ENCODE measurements around the gene PELI2. TPM values are rescaled to one million over a fixed set of nuclear protein-coding genes. Genes with fewer than 3 reads are reported as not detected.
A peak's percentile ranks its signal among the peaks of the same experiment; 100 is the strongest.

Gene PELI2
- total RNA-seq, 3 donors from 2014 or later (not counting 1 experiment from before 2014, with no cell fraction given): 16.4 to 25.0 (median 24.9) TPM

GRCh38 chr14:56145965-56146364 is 27.8 kb downstream of the PELI2 start:
- Mint-ChIP-seq H3K4me1 (peaks cover 52 to 78% of the 10 kb centered on the region in 2 donors), H3K36me3 (no peaks in the 10 kb centered on the region), H3K4me3 (no peak overlapping the region), H3K27me3 (ENCODE audit: low read depth in 2 of 2) (no peaks in the 10 kb centered on the region), H3K9me3 (no peaks in the 10 kb centered on the region), H3K27ac (no peak overlapping the region)
- H3K36me3 ChIP-seq (ENCODE audit: control insufficient read depth, insufficient read depth, low read length): no peaks in the 10 kb centered on the region
- intact Hi-C loops (cut with micrococcal nuclease): no loop called here
- no peak overlapping the region for H3K4me3 ChIP-seq (ENCODE audit: low read length)
- DNase-seq (no peak), ATAC-seq (no peak)
- H3K27ac ChIP-seq (ENCODE audit: low read length): no peak overlapping the region
- H3K4me1 ChIP-seq (ENCODE audit: control insufficient read depth, insufficient read depth, low read length): peaks cover 11% of the 10 kb centered on the region
- TF ChIP-seq CTCF (IDR thresholded peaks at IDR 0.05): no peak
- 84% methylated on average over 3 of the region's 3 CpGs for WGBS (ENCODE audit: insufficient coverage)
- no peaks in the 10 kb centered on the region for H3K27me3 ChIP-seq (ENCODE audit: control insufficient read depth, insufficient read depth, low read length)
- H3K9me3 ChIP-seq (ENCODE audit: control insufficient read depth, insufficient read depth, low read length): no peaks in the 10 kb centered on the region

GRCh38 chr14:56147449-56147848 is 29.2 kb downstream of the PELI2 start:
- Histone ChIP-seq H3K27ac (ENCODE audit: low read length) (no peak overlapping the region), H3K4me3 (ENCODE audit: low read length) (no peak overlapping the region), H3K9me3 (ENCODE audit: control insufficient read depth, insufficient read depth, low read length) (no peaks in the 10 kb centered on the region), H3K4me1 (ENCODE audit: control insufficient read depth, insufficient read depth, low read length) (peaks cover 16% of the 10 kb centered on the region), H3K27me3 (ENCODE audit: control insufficient read depth, insufficient read depth, low read length) (no peaks in the 10 kb centered on the region), H3K36me3 (ENCODE audit: control insufficient read depth, insufficient read depth, low read length) (no peaks in the 10 kb centered on the region)
- ATAC-seq (no peak), DNase-seq (no peak)
- intact Hi-C loops (cut with micrococcal nuclease): no loop called here
- Mint-ChIP-seq H3K27me3 (ENCODE audit: low read depth in 2 of 2) (no peaks in the 10 kb centered on the region), H3K9me3 (no peaks in the 10 kb centered on the region), H3K27ac (no peak overlapping the region), H3K4me3 (no peak overlapping the region), H3K36me3 (no peaks in the 10 kb centered on the region), H3K4me1 (peaks cover 62 to 83% of the 10 kb centered on the region in 2 donors)
- WGBS (ENCODE audit: insufficient coverage): 9% methylated on average over 1 of the region's 1 CpG
- TF ChIP-seq CTCF (IDR thresholded peaks at IDR 0.05): no peak

- H3K27me3 Mint-ChIP-seq (ENCODE audit: low read depth in 2 of 2): no peaks in the 10 kb centered on the region
- TF ChIP-seq CTCF (IDR thresholded peaks at IDR 0.05): no peak
- H3K36me3 ChIP-seq (ENCODE audit: control insufficient read depth, insufficient read depth, low read length): no peaks in the 10 kb centered on the region
- no peaks in the 10 kb centered on the region for H3K36me3 Mint-ChIP-seq
- H3K27me3 ChIP-seq (ENCODE audit: control insufficient read depth, insufficient read depth, low read length): no peaks in the 10 kb centered on the region
- no peaks in the 10 kb centered on the region for H3K9me3 ChIP-seq (ENCODE audit: control insufficient read depth, insufficient read depth, low read length)
- intact Hi-C loops (cut with micrococcal nuclease): no loop called here
- ATAC-seq (peak in 1 of 3 donors; percentile 34), DNase-seq (no peak)
- peak overlapping the region; percentile 48 for H3K4me3 Mint-ChIP-seq
- H3K27ac ChIP-seq (ENCODE audit: low read length): no peak overlapping the region
- 61% methylated on average over 3 of the region's 3 CpGs for WGBS (ENCODE audit: insufficient coverage)
- H3K9me3 Mint-ChIP-seq: no peaks in the 10 kb centered on the region
- peaks cover 56 to 77% of the 10 kb centered on the region in 2 donors for H3K4me1 Mint-ChIP-seq
- peaks cover 16% of the 10 kb centered on the region for H3K4me1 ChIP-seq (ENCODE audit: control insufficient read depth, insufficient read depth, low read length)
- peak overlapping the region in 1 of 2 donors; percentile 4 for H3K27ac Mint-ChIP-seq
- H3K4me3 ChIP-seq (ENCODE audit: low read length): no peak overlapping the region
These were observed 30.0 kb downstream of the PELI2 start for GRCh38 chr14:56147986-56148901.
